ENCODE results near the gene CAPN12.

The CAPN12 gene

GRCh38 chr19:38736413-38737280 is 7.6 kb downstream of the CAPN12 start:
- DNase-seq (ENCODE audit: low read depth in 1 of 2, low spot score in 1 of 2) = no peak
- Histone ChIP-seq H3K27ac (replicated peaks) (no peak overlapping the region), H3K4me3 (replicated peaks; ENCODE audit: insufficient read depth, low read length) (no peak overlapping the region), H3K27me3 (ENCODE audit: insufficient read depth, poor library complexity, severe bottlenecking) (peaks cover 3% of the 10 kb centered on the region)
- no peak for TF ChIP-seq REST (IDR thresholded peaks at IDR 0.05; ENCODE audit: insufficient replicate concordance, low read depth)
- TF ChIP-seq GABPA (IDR thresholded peaks at IDR 0.05; ENCODE audit: low read depth) = no peak
- TF ChIP-seq POLR2AphosphoS5 (IDR thresholded peaks at IDR 0.05; ENCODE audit: low read depth) = no peak
- no peak for TF ChIP-seq CTCF (IDR thresholded peaks at IDR 0.05; ENCODE audit: insufficient read depth, low read length)
- no peak for TF ChIP-seq SPI1 (IDR thresholded peaks at IDR 0.05; ENCODE audit: borderline replicate concordance, low read depth)

- DNase-seq (ENCODE audit: low read depth in 1 of 2, low spot score in 1 of 2) = no peak
- no peak overlapping the region for H3K27ac ChIP-seq (replicated peaks)
- no peak for TF ChIP-seq SPI1 (IDR thresholded peaks at IDR 0.05; ENCODE audit: borderline replicate concordance, low read depth)
- no peak for TF ChIP-seq CTCF (IDR thresholded peaks at IDR 0.05; ENCODE audit: insufficient read depth, low read length)
These were observed 8.2 kb downstream of the CAPN12 start for GRCh38 chr19:38736036-38736412.

GRCh38 chr19:38735257-38735686 is 9.0 kb downstream of the CAPN12 start:
- TF ChIP-seq CTCF (IDR thresholded peaks at IDR 0.05; ENCODE audit: insufficient read depth, low read length) (no peak), REST (IDR thresholded peaks at IDR 0.05; ENCODE audit: insufficient replicate concordance, low read depth) (no peak), SPI1 (IDR thresholded peaks at IDR 0.05; ENCODE audit: borderline replicate concordance, low read depth) (no peak)
- H3K27me3 ChIP-seq (ENCODE audit: insufficient read depth, poor library complexity, severe bottlenecking) = peaks cover 3% of the 10 kb centered on the region
- H3K4me3 ChIP-seq (replicated peaks; ENCODE audit: insufficient read depth, low read length) = no peak overlapping the region
- no peak overlapping the region for H3K27ac ChIP-seq (replicated peaks)
- no peak for DNase-seq (ENCODE audit: low read depth in 1 of 2, low spot score in 1 of 2)

More at GRCh38 chr19:38736036-38736412, 8.2 kb downstream of the CAPN12 start:
- peaks cover 3% of the 10 kb centered on the region for H3K27me3 ChIP-seq (ENCODE audit: insufficient read depth, poor library complexity, severe bottlenecking)
- H3K4me3 ChIP-seq (replicated peaks; ENCODE audit: insufficient read depth, low read length) = no peak overlapping the region; the same call in 1 of the 2 replicates

Measured in HL-60 (cell line).